ENCODE results near the gene SPSB4.

The SPSB4 gene

GRCh38 chr3:141103067-141103466 lies 51.9 kb downstream of the SPSB4 start:
- no peak for ATAC-seq
- TF ChIP-seq ZNF70 (CRISPR knock-in tag; IDR thresholded peaks at IDR 0.05) (no peak), BACH2 (CRISPR knock-in tag; IDR thresholded peaks at IDR 0.05; ENCODE audit: borderline replicate concordance) (no peak), CREB5 (CRISPR knock-in tag; IDR thresholded peaks at IDR 0.05; ENCODE audit: low read depth) (no peak), ESRRG (CRISPR knock-in tag; IDR thresholded peaks at IDR 0.05) (no peak), ZFP30 (CRISPR knock-in tag; IDR thresholded peaks at IDR 0.05) (no peak), TCF4 (CRISPR knock-in tag; IDR thresholded peaks at IDR 0.05; ENCODE audit: borderline replicate concordance) (no peak), GLIS3 (CRISPR knock-in tag; IDR thresholded peaks at IDR 0.05) (no peak), OSR1 (CRISPR knock-in tag; IDR thresholded peaks at IDR 0.05) (no peak), ARNTL (CRISPR knock-in tag; IDR thresholded peaks at IDR 0.05; ENCODE audit: borderline replicate concordance, low read depth) (no peak), TOX (CRISPR knock-in tag; IDR thresholded peaks at IDR 0.05; ENCODE audit: borderline replicate concordance) (no peak), ZNF565 (CRISPR knock-in tag; conservative IDR thresholded peaks at IDR 0.05; ENCODE audit: low read depth) (no peak), POU6F1 (CRISPR knock-in tag; IDR thresholded peaks at IDR 0.05; ENCODE audit: borderline replicate concordance, low read depth) (no peak), SNAI2 (CRISPR knock-in tag; IDR thresholded peaks at IDR 0.05) (no peak), PPARA (CRISPR knock-in tag; IDR thresholded peaks at IDR 0.05; ENCODE audit: borderline replicate concordance) (no peak)

GRCh38 chr3:141103503-141103902 lies 52.4 kb downstream of the SPSB4 start:
- no peak for ATAC-seq
- TF ChIP-seq CREB5 (CRISPR knock-in tag; IDR thresholded peaks at IDR 0.05; ENCODE audit: low read depth) (no peak), BACH2 (CRISPR knock-in tag; IDR thresholded peaks at IDR 0.05; ENCODE audit: borderline replicate concordance) (no peak), GLIS3 (CRISPR knock-in tag; IDR thresholded peaks at IDR 0.05) (no peak), PPARA (CRISPR knock-in tag; IDR thresholded peaks at IDR 0.05; ENCODE audit: borderline replicate concordance) (no peak), RARB (CRISPR knock-in tag; IDR thresholded peaks at IDR 0.05) (no peak), OSR1 (CRISPR knock-in tag; IDR thresholded peaks at IDR 0.05) (no peak), POU6F1 (CRISPR knock-in tag; IDR thresholded peaks at IDR 0.05; ENCODE audit: borderline replicate concordance, low read depth) (no peak), CSRNP3 (CRISPR knock-in tag; IDR thresholded peaks at IDR 0.05) (no peak), ESRRG (CRISPR knock-in tag; IDR thresholded peaks at IDR 0.05) (no peak), ZNF8 (CRISPR knock-in tag; IDR thresholded peaks at IDR 0.05) (no peak), ZNF70 (CRISPR knock-in tag; IDR thresholded peaks at IDR 0.05) (no peak), TOX (CRISPR knock-in tag; IDR thresholded peaks at IDR 0.05; ENCODE audit: borderline replicate concordance) (no peak), SNAI2 (CRISPR knock-in tag; IDR thresholded peaks at IDR 0.05) (no peak), ZFP30 (CRISPR knock-in tag; IDR thresholded peaks at IDR 0.05) (no peak)

GRCh38 chr3:141104151-141104821 lies 53.1 kb downstream of the SPSB4 start:
- no peak for ATAC-seq
- TF ChIP-seq GLIS3 (CRISPR knock-in tag; IDR thresholded peaks at IDR 0.05) (no peak), CREB5 (CRISPR knock-in tag; IDR thresholded peaks at IDR 0.05; ENCODE audit: low read depth) (no peak), TCF4 (CRISPR knock-in tag; IDR thresholded peaks at IDR 0.05; ENCODE audit: borderline replicate concordance) (no peak), ZFP30 (CRISPR knock-in tag; IDR thresholded peaks at IDR 0.05) (no peak), OSR1 (CRISPR knock-in tag; IDR thresholded peaks at IDR 0.05) (no peak), CSRNP3 (CRISPR knock-in tag; IDR thresholded peaks at IDR 0.05) (no peak), ZC3H10 (CRISPR knock-in tag; IDR thresholded peaks at IDR 0.05) (no peak), ARNTL (CRISPR knock-in tag; IDR thresholded peaks at IDR 0.05; ENCODE audit: borderline replicate concordance, low read depth) (no peak), PATZ1 (CRISPR knock-in tag; IDR thresholded peaks at IDR 0.05; ENCODE audit: borderline replicate concordance) (no peak), ESRRG (CRISPR knock-in tag; IDR thresholded peaks at IDR 0.05) (no peak), ISL1 (CRISPR knock-in tag; IDR thresholded peaks at IDR 0.05) (no peak), RARB (CRISPR knock-in tag; IDR thresholded peaks at IDR 0.05) (no peak), POU6F1 (CRISPR knock-in tag; IDR thresholded peaks at IDR 0.05; ENCODE audit: borderline replicate concordance, low read depth) (no peak)
